ENCODE measurements around the gene KIF21A. TPM values are rescaled to one million over a fixed set of nuclear protein-coding genes. Genes with fewer than 3 reads are reported as not detected.
A peak's percentile ranks its signal among the peaks of the same experiment; 100 is the strongest.

KIF21A gene
- total and polyA plus RNA-seq, 8 donors = 6.3 to 17.3 (median 14.3) TPM

DNA sequence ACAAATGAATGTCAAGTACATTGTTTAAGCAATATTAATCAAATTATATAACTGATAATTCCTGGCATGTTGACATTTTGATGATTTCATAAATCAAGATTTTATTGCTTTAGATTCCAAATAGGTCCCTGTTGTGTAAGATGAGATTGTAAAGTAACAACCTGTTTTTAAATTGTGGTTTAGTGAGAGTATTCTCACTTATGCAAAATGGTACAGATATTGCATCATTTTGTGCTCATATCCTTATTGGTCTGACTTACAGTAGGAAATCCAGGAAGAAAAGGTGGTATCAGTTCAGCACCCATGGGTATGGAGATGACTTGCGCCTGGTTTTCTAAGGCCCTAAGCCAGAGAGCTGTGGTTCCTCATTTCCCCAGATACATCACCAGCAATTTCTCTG lies 165.5 kb downstream of the KIF21A start:
- TF ChIP-seq, protein P1, sequence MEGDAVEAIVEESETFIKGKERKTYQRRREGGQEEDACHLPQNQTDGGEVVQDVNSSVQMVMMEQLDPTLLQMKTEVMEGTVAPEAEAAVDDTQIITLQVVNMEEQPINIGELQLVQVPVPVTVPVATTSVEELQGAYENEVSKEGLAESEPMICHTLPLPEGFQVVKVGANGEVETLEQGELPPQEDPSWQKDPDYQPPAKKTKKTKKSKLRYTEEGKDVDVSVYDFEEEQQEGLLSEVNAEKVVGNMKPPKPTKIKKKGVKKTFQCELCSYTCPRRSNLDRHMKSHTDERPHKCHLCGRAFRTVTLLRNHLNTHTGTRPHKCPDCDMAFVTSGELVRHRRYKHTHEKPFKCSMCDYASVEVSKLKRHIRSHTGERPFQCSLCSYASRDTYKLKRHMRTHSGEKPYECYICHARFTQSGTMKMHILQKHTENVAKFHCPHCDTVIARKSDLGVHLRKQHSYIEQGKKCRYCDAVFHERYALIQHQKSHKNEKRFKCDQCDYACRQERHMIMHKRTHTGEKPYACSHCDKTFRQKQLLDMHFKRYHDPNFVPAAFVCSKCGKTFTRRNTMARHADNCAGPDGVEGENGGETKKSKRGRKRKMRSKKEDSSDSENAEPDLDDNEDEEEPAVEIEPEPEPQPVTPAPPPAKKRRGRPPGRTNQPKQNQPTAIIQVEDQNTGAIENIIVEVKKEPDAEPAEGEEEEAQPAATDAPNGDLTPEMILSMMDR (IDR thresholded peaks at IDR 0.05) = no peak
- no peak for DNase-seq
- H3K36me3 ChIP-seq = no peaks in the 10 kb centered on the region
- intact Hi-C loops (cut with DNase I) = loop anchor here in 1 of 3 donors (10.0 kb wide), 1 partner anchor 353 kb away; no protein-coding TSS in a partner anchor
- no peak overlapping the region for H3K27ac ChIP-seq
- WGBS, 2 donors = 96% methylated on average over 1 of the region's 1 CpG
- FAIRE-seq = no peak
- no peak overlapping the region for H3K4me3 ChIP-seq
- no peak for ATAC-seq
- no peaks in the 10 kb centered on the region for H3K4me1 ChIP-seq
- no peaks in the 10 kb centered on the region for H3K27me3 ChIP-seq
- H3K9me3 ChIP-seq = no peaks in the 10 kb centered on the region

DNA sequence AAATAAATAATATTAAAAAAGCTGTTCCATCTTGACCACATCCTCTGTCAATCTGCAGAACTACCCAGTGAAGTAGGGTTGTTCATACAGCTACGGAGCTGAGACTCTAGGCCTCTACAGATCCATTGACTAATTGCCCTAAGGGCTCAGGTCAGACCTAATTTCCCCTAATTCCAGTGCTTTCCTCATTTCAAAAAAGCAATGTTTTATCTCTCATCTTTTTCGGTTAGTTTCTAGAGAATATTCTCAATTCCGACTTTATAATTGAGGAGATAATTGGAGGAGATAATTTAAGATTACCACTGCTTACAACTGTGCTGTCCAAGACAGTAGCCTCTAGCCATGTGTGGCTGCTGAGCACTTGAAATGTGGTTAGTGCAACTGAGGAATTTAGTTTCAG lies 167.1 kb downstream of the KIF21A start:
- Histone ChIP-seq H3K27me3 (no peaks in the 10 kb centered on the region), H3K4me1 (no peaks in the 10 kb centered on the region), H3K4me3 (no peak overlapping the region), H3K27ac (no peak overlapping the region), H3K9me3 (no peaks in the 10 kb centered on the region), H3K36me3 (no peaks in the 10 kb centered on the region)
- DNase-seq (no peak), ATAC-seq (no peak), FAIRE-seq (no peak)
- TF ChIP-seq, protein P1 (IDR thresholded peaks at IDR 0.05) = no peak
- WGBS, 2 donors = 62 to 78% methylated on average over 3 of the region's 3 CpGs
- intact Hi-C loops (cut with DNase I) = loop anchor here in 1 of 3 donors (10.0 kb wide), 1 partner anchor 351 kb away; no protein-coding TSS in a partner anchor

DNA sequence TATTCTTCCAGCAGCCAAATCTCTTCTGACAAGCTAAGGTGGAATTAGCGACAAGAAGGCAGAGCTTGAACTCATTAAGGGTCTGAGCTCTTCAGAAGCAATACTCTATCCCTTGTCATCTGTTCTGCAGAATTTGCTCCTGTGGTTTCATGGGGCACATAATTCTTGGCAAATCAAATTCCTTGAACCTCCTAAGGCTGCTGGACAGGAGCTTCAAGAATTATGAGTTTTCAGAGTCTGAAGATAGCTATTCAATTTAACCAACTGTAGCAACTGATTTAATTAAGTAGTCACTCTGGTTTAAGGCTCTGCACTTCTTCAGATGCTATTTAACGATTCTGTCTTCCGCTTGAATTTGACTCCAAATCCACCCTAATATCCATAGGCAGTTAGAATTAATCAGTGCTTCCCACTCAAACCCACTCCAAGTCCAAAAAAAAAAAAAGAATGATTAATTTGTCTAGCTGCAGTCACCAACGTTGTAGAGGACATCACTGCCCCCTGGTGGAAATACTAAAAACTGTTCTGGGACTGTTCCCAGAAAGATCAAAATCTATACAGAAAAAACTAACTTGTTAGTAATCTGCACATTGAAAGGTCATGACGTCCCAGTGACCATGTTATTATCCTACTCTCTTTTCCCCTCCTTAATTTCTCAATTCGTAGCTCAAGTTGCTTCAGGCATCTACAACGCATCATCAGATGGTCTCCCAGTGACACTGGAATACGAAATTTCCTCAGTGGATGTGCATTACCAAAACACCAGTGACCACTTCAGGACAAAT lies 169.9 kb downstream of the KIF21A start:
- H3K9me3 ChIP-seq = no peaks in the 10 kb centered on the region
- DNase-seq (peak in 1 of 6 donors; percentile 43), ATAC-seq (peak in 3 of 4 donors; percentile 65 to 66 (median 65)), FAIRE-seq (no peak)
- 22 to 28% methylated on average over 8 of the region's 8 CpGs for WGBS, 2 donors
- H3K4me1 ChIP-seq = no peaks in the 10 kb centered on the region
- intact Hi-C loops (cut with DNase I) = loop anchor here in 1 of 3 donors (10.0 kb wide), 1 partner anchor 348 kb away; no protein-coding TSS in a partner anchor
- TF ChIP-seq, protein P1 (IDR thresholded peaks at IDR 0.05) = peak in 3 of 4 donors; percentile 58 to 82 (median 76)
- H3K36me3 ChIP-seq = no peaks in the 10 kb centered on the region
- H3K4me3 ChIP-seq = no peak overlapping the region
- no peak overlapping the region for H3K27ac ChIP-seq
- H3K27me3 ChIP-seq = no peaks in the 10 kb centered on the region

DNA sequence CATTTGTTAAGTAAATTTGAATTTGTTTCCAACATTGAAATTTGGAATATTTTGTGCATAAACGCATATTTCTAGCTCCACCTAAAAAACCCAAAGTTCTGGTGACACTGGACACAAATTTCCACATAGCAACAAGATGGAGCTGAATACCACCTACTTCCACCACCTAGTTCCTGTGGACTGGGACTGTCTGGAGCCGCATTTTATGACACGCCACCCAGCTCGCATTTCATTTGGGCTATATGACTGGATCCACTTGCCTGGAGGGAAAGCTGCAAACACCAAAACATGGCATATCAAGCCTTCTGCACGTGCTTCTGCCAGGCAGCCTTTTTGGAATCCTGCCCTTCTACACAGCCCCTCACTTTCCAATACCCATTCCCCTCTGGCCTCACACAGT lies 173.4 kb downstream of the KIF21A start:
- FAIRE-seq (no peak), DNase-seq (no peak), ATAC-seq (no peak)
- H3K27me3 ChIP-seq = no peaks in the 10 kb centered on the region
- TF ChIP-seq, protein P1 (IDR thresholded peaks at IDR 0.05) = no peak
- intact Hi-C loops (cut with DNase I) = no loop called here
- H3K4me1 ChIP-seq = no peaks in the 10 kb centered on the region
- no peaks in the 10 kb centered on the region for H3K9me3 ChIP-seq
- WGBS, 2 donors = 75 to 79% methylated on average over 5 of the region's 5 CpGs
- no peak overlapping the region for H3K27ac ChIP-seq
- no peak overlapping the region for H3K4me3 ChIP-seq
- H3K36me3 ChIP-seq = no peaks in the 10 kb centered on the region

DNA sequence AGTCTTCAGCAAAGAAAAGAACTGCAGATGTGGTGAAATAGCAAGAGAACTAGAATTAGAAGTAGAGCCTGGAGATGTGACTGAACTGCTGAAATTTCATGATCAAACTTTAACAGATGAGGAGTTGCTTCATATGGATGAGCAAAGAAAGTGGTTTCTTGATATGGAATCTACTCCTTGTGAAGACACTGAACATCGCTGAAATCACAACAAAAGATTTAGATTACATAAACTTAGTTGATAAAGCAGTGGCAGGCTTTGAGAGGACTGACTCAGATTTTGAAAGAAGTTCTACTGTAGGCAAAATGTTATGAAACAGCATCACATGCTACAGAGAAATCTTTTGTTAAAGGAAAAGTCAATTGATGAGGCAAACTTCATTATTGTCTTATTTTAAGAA lies 175.0 kb downstream of the KIF21A start:
- ATAC-seq = no peak
- H3K27ac ChIP-seq = no peak overlapping the region
- H3K4me3 ChIP-seq = no peak overlapping the region
- WGBS, 2 donors = 64 to 68% methylated on average over 1 of the region's 1 CpG
- no peaks in the 10 kb centered on the region for H3K27me3 ChIP-seq
- no peaks in the 10 kb centered on the region for H3K36me3 ChIP-seq
- no peaks in the 10 kb centered on the region for H3K9me3 ChIP-seq
- TF ChIP-seq, protein P1 (IDR thresholded peaks at IDR 0.05) = no peak
- no peak for FAIRE-seq
- H3K4me1 ChIP-seq = no peaks in the 10 kb centered on the region
- DNase-seq = no peak
- intact Hi-C loops (cut with DNase I) = no loop called here
